ENCODE measurements around the gene RASSF8.
A peak's percentile ranks its signal among the peaks of the same experiment; 100 is the strongest.

The RASSF8 gene

GRCh38 chr12:25962932-25963525 lies 4.5 kb downstream of the RASSF8 start:
- DNase-seq, result no peak

- DNase-seq, result no peak
Measured at GRCh38 chr12:25965682-25966081, 7.2 kb downstream of the RASSF8 start.

- no peak for DNase-seq
Measured at GRCh38 chr12:25970082-25970481, 11.6 kb downstream of the RASSF8 start.

GRCh38 chr12:25970916-25971653 lies 12.6 kb downstream of the RASSF8 start:
- DNase-seq, result no peak

- DNase-seq, result no peak
Measured at GRCh38 chr12:25971654-25972041, 13.2 kb downstream of the RASSF8 start.

- DNase-seq, result no peak
Measured at GRCh38 chr12:25972783-25973182, 14.3 kb downstream of the RASSF8 start.

- DNase-seq, result no peak
Measured at GRCh38 chr12:25975179-25975578, 16.7 kb downstream of the RASSF8 start.

GRCh38 chr12:25975682-25976081 lies 17.2 kb downstream of the RASSF8 start:
- no peak for DNase-seq

- DNase-seq, result no peak
Measured at GRCh38 chr12:25976289-25976688, 17.8 kb downstream of the RASSF8 start.

GRCh38 chr12:25977047-25977446 lies 18.6 kb downstream of the RASSF8 start:
- no peak for DNase-seq

GRCh38 chr12:25979059-25979458 lies 20.6 kb downstream of the RASSF8 start:
- no peak for DNase-seq

- no peak for DNase-seq
Measured at GRCh38 chr12:25979563-25979962, 21.1 kb downstream of the RASSF8 start.

- DNase-seq, result no peak
Measured at GRCh38 chr12:25980035-25980434, 21.6 kb downstream of the RASSF8 start.

GRCh38 chr12:25981597-25981996 lies 23.1 kb downstream of the RASSF8 start:
- DNase-seq, result no peak

GRCh38 chr12:25982416-25982815 lies 23.9 kb downstream of the RASSF8 start:
- no peak for DNase-seq

- no peak for DNase-seq
Measured at GRCh38 chr12:25983625-25984024, 25.1 kb downstream of the RASSF8 start.

GRCh38 chr12:25984759-25985158 lies 26.3 kb downstream of the RASSF8 start:
- no peak for DNase-seq

GRCh38 chr12:25985316-25986175 lies 27.1 kb downstream of the RASSF8 start:
- no peak for DNase-seq

- no peak for DNase-seq
Measured at GRCh38 chr12:25986180-25986579, 27.7 kb downstream of the RASSF8 start.

GRCh38 chr12:25988505-25988904 lies 30.0 kb downstream of the RASSF8 start:
- DNase-seq, result no peak

GRCh38 chr12:25990495-25990894 lies 32.0 kb downstream of the RASSF8 start:
- no peak for DNase-seq

GRCh38 chr12:25992026-25992782 lies 33.7 kb downstream of the RASSF8 start:
- peak; percentile 82 for DNase-seq

Data from NCI-H510A treated with DMSO at 0.1 percent for 48 hours (cell line).